ENCODE results near the gene LARGE1. TPM values are rescaled to one million over a fixed set of nuclear protein-coding genes. Genes with fewer than 3 reads are reported as not detected.

LARGE1 gene
- total RNA-seq, 6 experiments from 2014 or later = 12.2 to 28.3 (median 15.2) TPM

DNA sequence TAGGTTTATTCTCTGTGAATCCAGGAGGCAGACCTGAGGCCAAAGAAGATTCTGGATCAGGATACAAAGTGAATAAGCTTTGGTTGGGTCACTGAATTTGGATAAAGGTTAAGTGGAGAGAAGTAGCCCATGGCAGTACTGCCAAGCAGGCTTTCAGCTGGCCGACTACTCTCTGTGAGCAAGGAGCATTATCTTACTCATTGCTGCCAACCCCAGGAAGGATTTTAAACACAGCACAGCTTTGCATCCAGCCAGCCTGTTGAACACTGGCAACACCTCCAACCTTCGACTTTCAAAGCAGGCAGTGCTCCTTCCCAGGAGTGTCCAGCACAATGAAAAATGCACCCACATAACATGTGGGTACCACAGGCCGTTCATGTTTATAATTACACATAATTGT is 498.4 kb downstream of the LARGE1 start:
- intact Hi-C loops (cut with DNase I) = no loop called here
- no peaks in the 10 kb centered on the region for H3K4me1 ChIP-seq
- no peak overlapping the region for H3K27ac ChIP-seq
- TF ChIP-seq, protein P1, sequence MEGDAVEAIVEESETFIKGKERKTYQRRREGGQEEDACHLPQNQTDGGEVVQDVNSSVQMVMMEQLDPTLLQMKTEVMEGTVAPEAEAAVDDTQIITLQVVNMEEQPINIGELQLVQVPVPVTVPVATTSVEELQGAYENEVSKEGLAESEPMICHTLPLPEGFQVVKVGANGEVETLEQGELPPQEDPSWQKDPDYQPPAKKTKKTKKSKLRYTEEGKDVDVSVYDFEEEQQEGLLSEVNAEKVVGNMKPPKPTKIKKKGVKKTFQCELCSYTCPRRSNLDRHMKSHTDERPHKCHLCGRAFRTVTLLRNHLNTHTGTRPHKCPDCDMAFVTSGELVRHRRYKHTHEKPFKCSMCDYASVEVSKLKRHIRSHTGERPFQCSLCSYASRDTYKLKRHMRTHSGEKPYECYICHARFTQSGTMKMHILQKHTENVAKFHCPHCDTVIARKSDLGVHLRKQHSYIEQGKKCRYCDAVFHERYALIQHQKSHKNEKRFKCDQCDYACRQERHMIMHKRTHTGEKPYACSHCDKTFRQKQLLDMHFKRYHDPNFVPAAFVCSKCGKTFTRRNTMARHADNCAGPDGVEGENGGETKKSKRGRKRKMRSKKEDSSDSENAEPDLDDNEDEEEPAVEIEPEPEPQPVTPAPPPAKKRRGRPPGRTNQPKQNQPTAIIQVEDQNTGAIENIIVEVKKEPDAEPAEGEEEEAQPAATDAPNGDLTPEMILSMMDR (IDR thresholded peaks at IDR 0.05) = no peak
- no peak for TF ChIP-seq POLR2A (IDR thresholded peaks at IDR 0.05)
- 88% methylated on average over 2 of the region's 3 CpGs for WGBS (ENCODE audit: insufficient coverage, low coverage, low lambda C conversion rate, missing lambda C conversion rate)
- no peak for ATAC-seq
- H3K9me3 ChIP-seq = no peaks in the 10 kb centered on the region
- DNase-seq = no peak
- no peaks in the 10 kb centered on the region for H3K27me3 ChIP-seq
- no peak overlapping the region for H3K4me3 ChIP-seq
- no peaks in the 10 kb centered on the region for H3K36me3 ChIP-seq

- intact Hi-C loops (cut with DNase I) = no loop called here
- DNase-seq (no peak), ATAC-seq (no peak)
- H3K27ac ChIP-seq = no peak overlapping the region
- no peaks in the 10 kb centered on the region for H3K4me1 ChIP-seq
- TF ChIP-seq, protein P1 (IDR thresholded peaks at IDR 0.05) = no peak
- no peak for TF ChIP-seq POLR2A (IDR thresholded peaks at IDR 0.05)
- no peaks in the 10 kb centered on the region for H3K27me3 ChIP-seq
- H3K9me3 ChIP-seq = no peaks in the 10 kb centered on the region
- no peaks in the 10 kb centered on the region for H3K36me3 ChIP-seq
- H3K4me3 ChIP-seq = no peak overlapping the region
- WGBS (ENCODE audit: insufficient coverage, low coverage, low lambda C conversion rate, missing lambda C conversion rate) = 87% methylated on average over 3 of the region's 5 CpGs
These were observed 501.8 kb downstream of the LARGE1 start for GRCh38 chr22:33418484-33418883.

GRCh38 chr22:33415401-33415800 is 504.9 kb downstream of the LARGE1 start:
- WGBS (ENCODE audit: insufficient coverage, low coverage, low lambda C conversion rate, missing lambda C conversion rate) = no CpG with 5 or more reads among the region's 3 CpGs
- Histone ChIP-seq H3K27ac (no peak overlapping the region), H3K27me3 (no peaks in the 10 kb centered on the region), H3K9me3 (no peaks in the 10 kb centered on the region), H3K4me1 (no peaks in the 10 kb centered on the region), H3K4me3 (no peak overlapping the region), H3K36me3 (no peaks in the 10 kb centered on the region)
- ATAC-seq (no peak), DNase-seq (no peak)
- TF ChIP-seq, protein P1 (IDR thresholded peaks at IDR 0.05) = no peak
- no peak for TF ChIP-seq POLR2A (IDR thresholded peaks at IDR 0.05)
- intact Hi-C loops (cut with DNase I) = no loop called here

DNA sequence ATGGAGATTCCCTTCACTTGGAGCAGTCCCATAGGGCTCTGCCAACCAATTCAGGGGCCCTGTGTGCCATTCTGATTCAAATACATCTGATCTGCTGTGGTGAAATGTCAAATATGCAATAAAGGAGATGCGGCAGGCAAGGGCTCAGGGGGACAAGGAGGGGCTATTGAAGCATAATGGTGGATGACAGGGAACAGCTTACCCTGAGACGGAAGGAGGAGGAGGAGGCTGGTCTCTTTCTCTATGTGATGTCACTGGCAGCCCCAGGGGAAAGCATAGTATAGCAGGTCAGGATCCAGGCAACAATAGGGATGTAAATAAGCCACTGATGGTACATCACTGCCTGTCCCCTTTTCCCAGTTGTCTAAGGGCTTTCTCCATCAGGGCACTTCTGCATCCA is 511.2 kb downstream of the LARGE1 start:
- ATAC-seq (no peak), DNase-seq (no peak)
- Histone ChIP-seq H3K4me3 (no peak overlapping the region), H3K27me3 (no peaks in the 10 kb centered on the region), H3K36me3 (no peaks in the 10 kb centered on the region), H3K27ac (no peak overlapping the region), H3K4me1 (no peaks in the 10 kb centered on the region), H3K9me3 (no peaks in the 10 kb centered on the region)
- no peak for TF ChIP-seq POLR2A (IDR thresholded peaks at IDR 0.05)
- intact Hi-C loops (cut with DNase I) = no loop called here
- WGBS (ENCODE audit: insufficient coverage, low coverage, low lambda C conversion rate, missing lambda C conversion rate) = 86% methylated on average over 1 of the region's 2 CpGs

GRCh38 chr22:33405194-33405593 is 515.1 kb downstream of the LARGE1 start:
- Histone ChIP-seq H3K4me3 (no peak overlapping the region), H3K4me1 (no peaks in the 10 kb centered on the region), H3K27me3 (no peaks in the 10 kb centered on the region), H3K36me3 (no peaks in the 10 kb centered on the region), H3K27ac (no peak overlapping the region), H3K9me3 (no peaks in the 10 kb centered on the region)
- TF ChIP-seq POLR2A (IDR thresholded peaks at IDR 0.05) = no peak
- TF ChIP-seq, protein P1 (IDR thresholded peaks at IDR 0.05) = no peak
- no peak for DNase-seq
- ATAC-seq = no peak
- 63% methylated on average over 3 of the region's 3 CpGs for WGBS (ENCODE audit: insufficient coverage, low coverage, low lambda C conversion rate, missing lambda C conversion rate)
- intact Hi-C loops (cut with DNase I) = no loop called here
